ENCODE measurements around the gene OR13C9. TPM values are rescaled to one million over a fixed set of nuclear protein-coding genes. Genes with fewer than 3 reads are reported as not detected.
"Not testable (repeated sequence)": the region's sequence is repeated elsewhere in the genome, so short reads cannot be mapped to it uniquely, and the experiment has no call there.

The OR13C9 gene
- not detected for polyA plus RNA-seq
- long read RNA-seq, donor 1, result 0 reads
- long read RNA-seq, donor 2, result 0 reads
- long read RNA-seq, donor 3, result 0 reads
- long read RNA-seq, donor 4, result 0 reads
- long read RNA-seq, donor 5, result 0 reads
- long read RNA-seq, donor 6, result 0 reads
- long read RNA-seq, donor 7, result 0 reads
- long read RNA-seq, donor 8, result 0 reads
- long read RNA-seq, donor 9, result 0 reads
- long read RNA-seq, donor 10, result 0 reads
- long read RNA-seq, donor 11, result 0 reads

- DNase-seq, result no peak
- Histone ChIP-seq H3K27ac (ENCODE audit: low read length) (no peak within 1 kb of the TSS), H3K4me1 (ENCODE audit: control insufficient read depth, insufficient read depth, low read length) (no peaks in the 10 kb centered on the region), H3K27me3 (ENCODE audit: control insufficient read depth, insufficient read depth, low read length) (no peaks in the 10 kb centered on the region), H3K4me3 (ENCODE audit: low read length) (no peak within 1 kb of the TSS), H3K36me3 (ENCODE audit: control insufficient read depth, insufficient read depth, low read length) (no peaks in the 10 kb centered on the region), H3K9me3 (ENCODE audit: control insufficient read depth, low read depth, low read length) (no peaks in the 10 kb centered on the region)
- 83% methylated on average over 2 of the region's 2 CpGs for WGBS (ENCODE audit: insufficient coverage, low lambda C conversion rate)
These were observed at the start of gene OR13C9 for GRCh38 chr9:104618104-104618503. OR13C9 (minus strand) TSS chr9:104618204; CDS start chr9:104618204, 0 bp downstream.

- Histone ChIP-seq H3K36me3 (ENCODE audit: control insufficient read depth, insufficient read depth, low read length) (no peaks in the 10 kb centered on the region), H3K9me3 (ENCODE audit: control insufficient read depth, low read depth, low read length) (no peaks in the 10 kb centered on the region), H3K27me3 (ENCODE audit: control insufficient read depth, insufficient read depth, low read length) (no peaks in the 10 kb centered on the region), H3K4me3 (ENCODE audit: low read length) (no peak overlapping the region), H3K27ac (ENCODE audit: low read length) (no peak overlapping the region), H3K4me1 (ENCODE audit: control insufficient read depth, insufficient read depth, low read length) (no peaks in the 10 kb centered on the region)
- DNase-seq, result no peak
- no CpG with 5 or more reads among the region's 2 CpGs for WGBS (ENCODE audit: insufficient coverage, low lambda C conversion rate)
These were observed 40.6 kb upstream of the OR13C9 start for GRCh38 chr9:104658496-104659195.

- Histone ChIP-seq H3K4me1 (ENCODE audit: control insufficient read depth, insufficient read depth, low read length) (no peaks in the 10 kb centered on the region), H3K9me3 (ENCODE audit: control insufficient read depth, low read depth, low read length) (peaks cover 7% of the 10 kb centered on the region), H3K27ac (ENCODE audit: low read length) (no peak overlapping the region), H3K36me3 (ENCODE audit: control insufficient read depth, insufficient read depth, low read length) (no peaks in the 10 kb centered on the region), H3K27me3 (ENCODE audit: control insufficient read depth, insufficient read depth, low read length) (no peaks in the 10 kb centered on the region), H3K4me3 (ENCODE audit: low read length) (no peak overlapping the region)
- DNase-seq, result no peak
These were observed 17.5 kb upstream of the OR13C9 start for GRCh38 chr9:104635456-104635855.

- Histone ChIP-seq H3K27me3 (ENCODE audit: control insufficient read depth, insufficient read depth, low read length) (no peaks in the 10 kb centered on the region), H3K9me3 (ENCODE audit: control insufficient read depth, low read depth, low read length) (peaks cover 7% of the 10 kb centered on the region), H3K4me1 (ENCODE audit: control insufficient read depth, insufficient read depth, low read length) (no peaks in the 10 kb centered on the region), H3K4me3 (ENCODE audit: low read length) (no peak overlapping the region), H3K36me3 (ENCODE audit: control insufficient read depth, insufficient read depth, low read length) (no peaks in the 10 kb centered on the region), H3K27ac (ENCODE audit: low read length) (no peak overlapping the region)
- no peak for DNase-seq
- WGBS (ENCODE audit: insufficient coverage, low lambda C conversion rate), result 100% methylated on average over 2 of the region's 30 CpGs
These were observed 16.0 kb upstream of the OR13C9 start for GRCh38 chr9:104633976-104634520.

GRCh38 chr9:104625964-104626363, 8.0 kb upstream of the OR13C9 start:
- not testable (repeated sequence) for H3K27me3 ChIP-seq (ENCODE audit: control insufficient read depth, insufficient read depth, low read length); H3K4me1 ChIP-seq (ENCODE audit: control insufficient read depth, insufficient read depth, low read length); H3K27ac ChIP-seq (ENCODE audit: low read length); DNase-seq; H3K9me3 ChIP-seq (ENCODE audit: control insufficient read depth, low read depth, low read length); H3K36me3 ChIP-seq (ENCODE audit: control insufficient read depth, insufficient read depth, low read length); H3K4me3 ChIP-seq (ENCODE audit: low read length)

- Histone ChIP-seq H3K27me3 (ENCODE audit: control insufficient read depth, insufficient read depth, low read length) (no peaks in the 10 kb centered on the region), H3K9me3 (ENCODE audit: control insufficient read depth, low read depth, low read length) (no peaks in the 10 kb centered on the region), H3K4me3 (ENCODE audit: low read length) (no peak overlapping the region), H3K36me3 (ENCODE audit: control insufficient read depth, insufficient read depth, low read length) (no peaks in the 10 kb centered on the region), H3K27ac (ENCODE audit: low read length) (no peak overlapping the region), H3K4me1 (ENCODE audit: control insufficient read depth, insufficient read depth, low read length) (no peaks in the 10 kb centered on the region)
- no peak for DNase-seq
These were observed 586 bp downstream of the OR13C9 start for GRCh38 chr9:104617418-104617817.

- Histone ChIP-seq H3K36me3 (ENCODE audit: control insufficient read depth, insufficient read depth, low read length) (no peaks in the 10 kb centered on the region), H3K27me3 (ENCODE audit: control insufficient read depth, insufficient read depth, low read length) (no peaks in the 10 kb centered on the region), H3K9me3 (ENCODE audit: control insufficient read depth, low read depth, low read length) (no peaks in the 10 kb centered on the region), H3K27ac (ENCODE audit: low read length) (no peak overlapping the region), H3K4me3 (ENCODE audit: low read length) (no peak overlapping the region), H3K4me1 (ENCODE audit: control insufficient read depth, insufficient read depth, low read length) (no peaks in the 10 kb centered on the region)
- no peak for DNase-seq
- 71% methylated on average over 1 of the region's 2 CpGs for WGBS (ENCODE audit: insufficient coverage, low lambda C conversion rate)
These were observed 6.8 kb downstream of the OR13C9 start for GRCh38 chr9:104611213-104611612.

GRCh38 chr9:104608336-104608735, 9.7 kb downstream of the OR13C9 start:
- H3K27ac ChIP-seq (ENCODE audit: low read length), result no peak overlapping the region
- H3K4me1 ChIP-seq (ENCODE audit: control insufficient read depth, insufficient read depth, low read length), result no peaks in the 10 kb centered on the region
- no peaks in the 10 kb centered on the region for H3K9me3 ChIP-seq (ENCODE audit: control insufficient read depth, low read depth, low read length)
- no peak overlapping the region for H3K4me3 ChIP-seq (ENCODE audit: low read length)
- no peaks in the 10 kb centered on the region for H3K36me3 ChIP-seq (ENCODE audit: control insufficient read depth, insufficient read depth, low read length)
- no peak for DNase-seq
- no peaks in the 10 kb centered on the region for H3K27me3 ChIP-seq (ENCODE audit: control insufficient read depth, insufficient read depth, low read length)
- WGBS (ENCODE audit: insufficient coverage, low lambda C conversion rate), result 36% methylated on average over 1 of the region's 1 CpG

- Histone ChIP-seq H3K27me3 (ENCODE audit: control insufficient read depth, insufficient read depth, low read length) (no peaks in the 10 kb centered on the region), H3K36me3 (ENCODE audit: control insufficient read depth, insufficient read depth, low read length) (no peaks in the 10 kb centered on the region)
- whole genome bisulfite sequencing (ENCODE audit: insufficient coverage, low lambda C conversion rate), result 83% methylated on average over 2 of the region's 2 CpGs
These were observed 11.9 kb downstream of the OR13C9 start for GRCh38 chr9:104606152-104606551.

GRCh38 chr9:104605527-104605926, 12.5 kb downstream of the OR13C9 start, which contains the start of gene OR13C2:
OR13C2 (minus strand) TSS chr9:104605627; CDS start chr9:104605627, 0 bp downstream.
- not testable (repeated sequence) for H3K27me3 ChIP-seq (ENCODE audit: control insufficient read depth, insufficient read depth, low read length); H3K9me3 ChIP-seq (ENCODE audit: control insufficient read depth, low read depth, low read length); DNase-seq; H3K36me3 ChIP-seq (ENCODE audit: control insufficient read depth, insufficient read depth, low read length); H3K4me3 ChIP-seq (ENCODE audit: low read length); H3K4me1 ChIP-seq (ENCODE audit: control insufficient read depth, insufficient read depth, low read length); H3K27ac ChIP-seq (ENCODE audit: low read length)
- no CpG with 5 or more reads among the region's 1 CpG for WGBS (ENCODE audit: insufficient coverage, low lambda C conversion rate)

More at GRCh38 chr9:104606152-104606551, 11.9 kb downstream of the OR13C9 start:
- DNase-seq, result no peak
- no peaks in the 10 kb centered on the region for H3K4me1 ChIP-seq (ENCODE audit: control insufficient read depth, insufficient read depth, low read length)
- no peak overlapping the region for H3K27ac ChIP-seq (ENCODE audit: low read length)
- no peaks in the 10 kb centered on the region for H3K9me3 ChIP-seq (ENCODE audit: control insufficient read depth, low read depth, low read length)
- H3K4me3 ChIP-seq (ENCODE audit: low read length), result no peak overlapping the region

GRCh38 chr9:104604801-104605200, 13.2 kb downstream of the OR13C9 start:
- Histone ChIP-seq H3K36me3 (ENCODE audit: control insufficient read depth, insufficient read depth, low read length) (no peaks in the 10 kb centered on the region), H3K27me3 (ENCODE audit: control insufficient read depth, insufficient read depth, low read length) (no peaks in the 10 kb centered on the region), H3K4me1 (ENCODE audit: control insufficient read depth, insufficient read depth, low read length) (no peaks in the 10 kb centered on the region), H3K4me3 (ENCODE audit: low read length) (no peak overlapping the region), H3K9me3 (ENCODE audit: control insufficient read depth, low read depth, low read length) (no peaks in the 10 kb centered on the region), H3K27ac (ENCODE audit: low read length) (no peak overlapping the region)
- DNase-seq, result no peak
- 70% methylated on average over 2 of the region's 3 CpGs for WGBS (ENCODE audit: insufficient coverage, low lambda C conversion rate)
